GM18498 (cell line): ENCODE results near the gene ARHGAP22.

Experiments
- ATAC-seq: cut with Tn5 transposase; IDR thresholded peaks from one replicate; pipeline ENCODE4 v1.9.1; 2021; ENCODE audit warnings: mild to moderate bottlenecking, moderate library complexity; ENCODE audit not compliant: unreplicated experiment

Gene ARHGAP22

DNA sequence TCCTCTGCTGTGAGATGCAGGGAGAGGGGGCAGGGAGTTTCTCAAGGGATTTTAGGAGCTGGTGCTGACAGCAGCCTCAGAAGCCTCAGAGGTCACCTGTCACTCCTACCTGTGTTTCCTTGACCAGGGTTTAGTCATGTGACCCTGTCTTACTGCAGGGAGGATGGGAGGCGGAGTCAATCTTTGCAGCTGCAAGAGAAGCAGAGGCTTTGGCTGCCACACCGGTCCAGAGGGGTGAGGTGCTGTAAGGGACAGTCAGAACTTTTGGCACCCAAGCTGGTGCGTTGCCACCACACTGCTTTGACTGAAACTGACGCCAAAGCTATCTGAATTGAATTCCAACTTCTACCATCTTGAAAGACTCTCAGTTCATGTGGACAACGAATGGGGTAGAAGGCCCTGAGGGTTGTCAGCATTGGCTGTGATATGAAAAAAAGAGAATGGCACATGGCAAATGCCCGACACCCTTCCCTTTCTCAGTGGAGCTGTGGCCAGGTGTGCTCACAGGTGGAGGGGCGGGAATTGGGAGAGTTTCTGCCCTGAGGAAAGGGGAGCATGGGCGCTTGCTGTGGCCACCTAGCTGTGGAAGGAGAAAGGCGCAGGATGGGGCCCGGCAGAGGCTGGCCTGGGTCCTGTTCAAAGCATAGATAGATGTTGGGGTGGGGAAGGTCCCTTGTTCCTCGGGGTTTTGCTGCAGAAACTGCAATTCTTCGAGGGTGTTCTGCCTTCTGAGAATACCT, 69.3 kb downstream of the ARHGAP22 start:
- no peak for ATAC-seq

GRCh38 chr10:48533951-48534720, 70.7 kb downstream of the ARHGAP22 start:
- ATAC-seq: no peak

- no peak for ATAC-seq
These were observed 71.3 kb downstream of the ARHGAP22 start for GRCh38 chr10:48533540-48533939.

- no peak for ATAC-seq
These were observed 73.4 kb downstream of the ARHGAP22 start for GRCh38 chr10:48531486-48531885.

- ATAC-seq: no peak
These were observed 75.5 kb downstream of the ARHGAP22 start for GRCh38 chr10:48529331-48529730.

DNA sequence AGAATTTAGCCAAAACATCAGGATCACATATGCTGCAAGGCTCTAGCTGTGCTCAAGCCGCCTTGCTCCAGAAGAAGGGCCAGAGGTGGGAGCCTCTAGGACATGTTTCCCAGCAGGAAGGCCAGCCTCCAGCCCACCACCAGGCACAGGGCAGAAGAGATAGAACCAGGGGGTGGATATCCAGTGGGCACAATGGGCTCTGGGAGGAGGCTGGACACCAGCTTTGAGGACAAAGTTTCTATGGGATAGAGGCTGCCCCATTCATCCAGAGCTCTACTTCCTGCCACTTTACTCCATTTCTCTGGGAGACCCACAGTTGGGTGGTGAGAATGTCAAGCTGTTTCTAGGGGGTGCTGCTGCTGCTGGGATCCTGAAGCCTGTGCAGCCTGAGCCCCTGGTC, 77.1 kb downstream of the ARHGAP22 start:
- no peak for ATAC-seq

GRCh38 chr10:48526846-48527505, 77.9 kb downstream of the ARHGAP22 start:
- no peak for ATAC-seq

GRCh38 chr10:48526011-48526821, 78.7 kb downstream of the ARHGAP22 start:
- no peak for ATAC-seq

DNA sequence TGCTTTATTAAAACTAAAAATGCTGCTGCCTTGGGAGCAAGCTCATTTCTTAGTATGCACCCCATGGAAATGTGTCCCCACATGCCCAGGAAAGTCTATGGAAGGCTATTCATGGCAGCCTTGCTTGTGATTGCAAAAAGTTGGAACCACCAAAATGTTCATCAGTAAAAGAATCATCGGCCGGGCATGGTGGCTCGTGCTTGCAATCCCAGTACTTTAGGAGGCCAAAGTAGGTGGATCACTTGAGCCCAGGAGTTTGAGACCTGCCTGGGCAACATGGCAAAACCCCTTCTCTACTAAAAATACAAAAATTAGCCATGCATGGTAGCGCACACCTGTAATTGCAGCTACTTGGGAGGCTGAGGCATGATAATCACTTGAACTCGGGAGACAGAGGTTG, 79.8 kb downstream of the ARHGAP22 start:
- no peak for ATAC-seq

DNA sequence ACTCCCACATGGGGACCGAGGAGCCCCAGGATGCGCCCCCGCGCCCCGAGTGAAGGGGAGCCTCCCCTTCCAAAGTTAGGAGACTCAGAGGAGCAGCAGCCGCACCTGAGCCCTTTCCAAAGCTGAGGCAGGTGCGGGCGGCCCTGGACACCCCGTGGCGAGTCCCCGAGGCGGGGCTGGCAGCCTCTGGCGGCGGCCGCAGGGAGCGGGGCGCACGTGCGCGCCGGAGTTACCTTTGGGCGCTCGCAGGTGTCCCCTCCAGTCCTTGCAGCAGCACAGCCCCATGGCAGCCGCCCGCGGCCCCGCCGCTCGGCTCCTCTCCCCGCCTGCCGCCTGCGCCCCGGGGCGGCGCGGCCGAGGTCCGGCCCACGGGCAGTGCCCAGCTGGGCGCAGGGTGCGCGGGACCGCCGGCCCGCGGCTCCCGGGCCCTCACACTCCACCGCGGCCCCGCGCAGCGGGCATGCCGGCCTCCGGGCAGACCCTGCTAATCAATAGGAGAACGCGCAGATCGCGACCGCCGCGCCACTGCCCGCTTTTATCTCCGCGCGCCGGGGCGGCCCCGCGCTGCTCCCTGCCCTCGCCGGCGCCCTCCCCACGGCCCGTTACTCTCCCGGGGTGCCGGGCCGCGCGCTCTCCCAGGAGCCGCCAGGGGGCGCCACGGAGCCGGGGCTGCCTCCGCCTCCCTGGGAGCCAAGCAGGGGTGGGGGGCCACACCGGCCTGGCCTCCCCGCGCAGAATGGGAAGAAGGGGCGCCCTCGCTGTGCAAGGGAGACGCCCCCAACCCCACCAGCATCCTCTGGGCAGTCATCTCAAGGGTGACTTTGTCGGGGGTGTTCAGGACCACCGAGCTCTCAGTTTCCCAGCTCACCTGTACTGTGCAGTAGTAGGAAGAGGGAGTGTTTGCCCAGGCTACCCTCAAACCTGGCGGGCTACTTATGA, 80.8 kb downstream of the ARHGAP22 start:
- ATAC-seq: no peak

DNA sequence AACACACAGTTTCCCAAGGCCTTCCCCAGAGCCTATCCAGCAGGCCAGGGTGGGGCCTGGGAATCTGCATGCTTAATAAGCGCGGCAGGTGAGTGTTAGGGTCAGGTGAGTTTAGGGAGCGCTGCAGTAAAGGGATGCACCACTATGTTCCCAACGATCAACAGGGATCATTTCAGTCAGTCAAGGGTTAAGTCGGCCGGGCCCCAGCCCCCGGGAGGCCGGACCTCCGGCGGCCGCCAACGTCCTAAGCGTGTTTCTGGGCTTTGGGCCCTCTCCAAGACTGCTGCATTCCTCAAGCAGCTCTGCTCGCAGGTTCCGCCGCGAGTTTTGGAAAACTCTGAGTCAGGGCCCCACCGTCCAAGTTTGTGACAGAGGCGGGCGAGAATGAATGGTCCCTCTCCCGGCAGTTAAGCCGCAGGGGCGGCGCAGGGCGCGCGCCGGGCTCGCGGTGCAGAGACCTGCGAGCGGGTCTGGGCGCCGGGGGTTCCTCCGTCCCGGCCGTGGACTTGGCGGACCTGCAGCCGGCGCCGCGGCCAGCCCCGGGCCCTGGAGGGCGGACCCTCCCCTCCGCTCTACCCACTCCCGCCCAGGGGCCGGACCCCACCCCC, 81.6 kb downstream of the ARHGAP22 start:
- no peak for ATAC-seq

GRCh38 chr10:48522011-48522765, 82.7 kb downstream of the ARHGAP22 start:
- ATAC-seq: no peak

GRCh38 chr10:48520594-48520993, 84.3 kb downstream of the ARHGAP22 start:
- ATAC-seq: no peak

DNA sequence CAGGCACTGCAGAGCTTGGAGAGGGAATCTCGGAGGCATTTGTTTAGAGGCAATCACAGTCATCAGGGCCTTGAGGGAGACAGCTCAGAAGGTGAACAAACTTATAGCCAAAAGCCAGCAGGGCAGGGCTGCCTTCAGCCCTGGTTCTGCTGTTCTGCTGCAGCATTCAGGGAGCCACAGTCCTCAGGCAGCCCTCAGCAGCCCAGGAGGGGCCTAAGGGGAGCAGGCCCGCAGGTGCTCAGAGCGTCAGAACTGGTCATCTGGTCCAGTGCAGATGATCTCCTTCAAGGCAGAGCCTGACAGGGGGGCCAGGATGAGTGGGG, 84.7 kb downstream of the ARHGAP22 start:
- no peak for ATAC-seq

- ATAC-seq: no peak
These were observed 85.2 kb downstream of the ARHGAP22 start for GRCh38 chr10:48519481-48520183.

DNA sequence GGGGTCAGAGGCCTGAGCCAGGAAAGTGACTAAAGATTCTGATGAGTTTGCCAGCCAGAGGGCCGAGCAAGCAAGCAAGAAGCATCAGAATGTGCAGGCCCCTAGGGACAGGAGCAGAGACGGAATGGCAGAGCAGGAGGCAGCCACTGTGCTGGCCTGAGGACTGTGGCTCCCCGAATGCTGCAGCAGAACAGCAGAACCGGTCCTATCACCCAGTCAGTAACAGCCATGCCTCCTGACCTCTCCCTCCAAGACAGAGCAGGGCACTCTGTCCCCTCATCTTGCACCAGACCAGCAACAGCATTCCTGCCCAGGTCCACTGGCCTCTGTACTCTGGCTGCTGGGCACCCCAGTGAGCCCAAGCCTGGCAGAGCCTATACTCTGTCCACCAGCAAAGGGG, 85.9 kb downstream of the ARHGAP22 start:
- no peak for ATAC-seq

DNA sequence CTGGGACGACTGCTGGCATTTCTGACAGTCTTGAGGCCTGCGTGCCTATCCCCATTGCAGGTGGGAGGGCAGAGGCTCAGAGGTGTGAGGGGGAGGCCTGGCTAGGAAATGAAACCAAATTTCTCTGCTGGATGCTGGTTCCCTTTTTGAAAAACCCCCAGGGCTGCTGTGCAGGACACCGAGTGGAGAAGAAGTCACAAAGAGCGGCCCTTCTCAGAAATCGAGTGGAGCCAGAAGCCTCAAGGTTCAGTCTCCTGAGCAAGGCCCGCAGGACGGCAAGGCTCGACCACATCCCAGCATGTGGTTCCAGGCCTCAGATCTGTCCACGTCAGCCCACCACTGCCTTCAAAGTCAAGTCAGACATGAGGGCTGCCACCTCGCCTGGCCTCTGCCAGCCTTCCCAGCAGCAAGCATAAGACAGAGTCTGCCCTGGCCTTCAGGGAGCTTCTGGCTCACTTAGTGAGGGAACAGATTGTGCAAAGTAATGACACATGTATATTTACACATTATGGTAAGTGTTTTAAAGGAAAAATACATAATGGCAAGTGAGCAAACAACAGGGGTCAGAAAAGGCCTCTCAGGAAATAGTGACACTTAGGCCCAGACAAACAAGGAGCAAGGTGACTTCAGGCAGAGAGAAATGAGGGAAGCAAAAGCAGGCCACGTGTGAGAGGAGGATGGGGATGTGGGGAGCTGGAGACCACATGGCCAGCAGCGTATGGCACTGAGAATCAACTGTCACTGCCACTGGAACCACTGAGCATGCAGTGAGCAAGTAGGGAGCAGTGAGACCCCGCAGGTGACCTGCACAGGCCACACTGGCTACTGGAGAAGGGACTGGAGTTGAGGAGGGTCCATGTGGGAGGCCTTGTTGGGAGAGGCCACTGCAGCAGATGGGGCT, 86.7 kb downstream of the ARHGAP22 start:
- ATAC-seq: no peak
